Upper lobe of right lung (tissue), 1 donor: ENCODE results near the gene MAP7D2. TPM values are rescaled to one million over a fixed set of nuclear protein-coding genes. Genes with fewer than 3 reads are reported as not detected.

ENCODE experiments used
- ATAC-seq: fragments of 200-7000 bp; cut with Tn5 transposase; one replicate; pipeline ENCODE4 v1.9.1; 2020; ENCODE audit warnings: mild to moderate bottlenecking, moderate library complexity
- DNase-seq: peaks from one replicate; pipeline ENCODE4 v3.0.0-alpha.2; 2020
- H3K27ac ChIP-seq: fragments of 200-600 bp; one replicate; pipeline ENCODE4 v1.8.0; 2022
- H3K27me3 ChIP-seq: fragments of 200-600 bp; one replicate; pipeline ENCODE4 v1.8.0; 2022; ENCODE audit warnings: mild to moderate bottlenecking
- H3K36me3 ChIP-seq: fragments of 200-600 bp; one replicate; pipeline ENCODE4 v1.8.0; 2022
- H3K4me1 ChIP-seq: fragments of 200-600 bp; one replicate; pipeline ENCODE4 v1.8.0; 2022
- H3K4me3 ChIP-seq: fragments of 200-600 bp; one replicate; pipeline ENCODE4 v1.8.0; 2022; ENCODE audit warnings: mild to moderate bottlenecking
- H3K9me3 ChIP-seq: fragments of 200-600 bp; one replicate; pipeline ENCODE4 v1.8.0; 2022
- CTCF ChIP-seq: fragments of 200-600 bp; IDR thresholded peaks from one replicate; pipeline ENCODE4 v1.8.0; 2022; ENCODE audit warnings: antibody characterized with exemption
- intact Hi-C: fragments of 100-400 bp; cut with DNase I; formaldehyde crosslinking; loops from one replicate; pipeline ENCODE4 v1.11.0; 2022
- total RNA-seq: library from RNA; stranded (reverse); fragmentation: NEBNext Ultra II Directional; extraction: Animal tissue kit (Norgen Biotek cat#: 25700); gene quantifications from one replicate; pipeline ENCODE4 v1.2.1, GENCODE V29; 2021
- donor health status: DM: no; HTN: yes; CAD: no; lungs with severe emphysema.

MAP7D2 gene
- total RNA-seq, 1 donor from 2014 or later: 0.26 TPM

DNA sequence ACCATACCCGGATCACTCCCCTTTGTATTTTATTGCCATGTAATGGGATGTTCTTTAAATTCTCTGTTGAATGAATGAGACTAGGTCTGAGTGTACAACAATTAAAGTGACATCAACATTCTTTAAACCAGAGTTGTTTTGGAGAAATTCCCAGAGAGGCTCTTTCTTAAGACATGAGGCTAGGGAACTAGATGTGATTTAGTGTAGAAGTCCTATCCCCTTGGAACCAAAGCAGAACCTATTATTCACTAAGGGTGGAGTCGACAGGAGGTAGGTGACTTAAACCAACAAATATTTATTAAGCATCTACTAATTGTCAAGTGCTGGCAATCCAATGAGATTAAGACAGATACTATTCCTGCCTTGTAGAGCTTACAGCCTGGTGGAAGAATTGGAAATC lies 23.3 kb upstream of the MAP7D2 start:
- no peak for TF ChIP-seq CTCF
- Histone ChIP-seq H3K36me3 (peaks cover 19% of the 10 kb centered on the region), H3K4me3 (peak overlapping the region; percentile 68), H3K27ac (no peak overlapping the region), H3K4me1 (peaks cover 9% of the 10 kb centered on the region), H3K9me3 (no peaks in the 10 kb centered on the region), H3K27me3 (no peaks in the 10 kb centered on the region)
- DNase-seq (no peak), ATAC-seq (no peak)
- intact Hi-C loops: no loop called here

- H3K36me3 ChIP-seq: peaks cover 58% of the 10 kb centered on the region
- no peak for TF ChIP-seq CTCF
Observed at GRCh38 chrX:20135944-20136343, 19.2 kb upstream of the MAP7D2 start.

GRCh38 chrX:20132666-20133065 lies 16.0 kb upstream of the MAP7D2 start:
- Histone ChIP-seq H3K36me3 (peaks cover 72% of the 10 kb centered on the region), H3K4me1 (no peaks in the 10 kb centered on the region), H3K9me3 (no peaks in the 10 kb centered on the region), H3K4me3 (no peak overlapping the region), H3K27ac (no peak overlapping the region), H3K27me3 (no peaks in the 10 kb centered on the region)
- no peak for TF ChIP-seq CTCF
- ATAC-seq (no peak), DNase-seq (no peak)
- intact Hi-C loops: no loop called here

More at GRCh38 chrX:20135944-20136343, 19.2 kb upstream of the MAP7D2 start:
- H3K27me3 ChIP-seq: no peaks in the 10 kb centered on the region
- DNase-seq (no peak), ATAC-seq (no peak)
- H3K27ac ChIP-seq: no peak overlapping the region
- H3K4me1 ChIP-seq: peaks cover 9% of the 10 kb centered on the region
- no peak overlapping the region for H3K4me3 ChIP-seq
- H3K9me3 ChIP-seq: no peaks in the 10 kb centered on the region
- intact Hi-C loops: no loop called here

DNA sequence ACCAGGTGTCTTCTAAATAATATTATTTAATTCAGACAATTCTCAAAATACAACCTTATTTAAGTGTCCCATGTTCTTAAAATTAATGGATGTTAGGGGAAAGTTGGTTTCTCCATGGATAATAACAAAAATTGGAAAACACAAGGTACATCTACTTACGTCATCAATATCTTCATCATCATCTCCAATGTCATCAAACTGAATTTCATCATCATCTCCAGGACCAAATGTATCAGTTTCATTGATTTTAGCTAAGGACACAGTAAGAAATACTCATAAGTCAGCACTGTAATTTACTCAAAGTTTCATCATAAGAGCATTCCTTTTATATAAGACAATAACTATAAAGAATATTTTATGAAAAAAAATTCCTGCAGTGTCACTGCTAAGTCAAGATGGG lies 13.7 kb upstream of the MAP7D2 start:
- peaks cover 57% of the 10 kb centered on the region for H3K36me3 ChIP-seq
- intact Hi-C loops: no loop called here
- no peak for TF ChIP-seq CTCF

DNA sequence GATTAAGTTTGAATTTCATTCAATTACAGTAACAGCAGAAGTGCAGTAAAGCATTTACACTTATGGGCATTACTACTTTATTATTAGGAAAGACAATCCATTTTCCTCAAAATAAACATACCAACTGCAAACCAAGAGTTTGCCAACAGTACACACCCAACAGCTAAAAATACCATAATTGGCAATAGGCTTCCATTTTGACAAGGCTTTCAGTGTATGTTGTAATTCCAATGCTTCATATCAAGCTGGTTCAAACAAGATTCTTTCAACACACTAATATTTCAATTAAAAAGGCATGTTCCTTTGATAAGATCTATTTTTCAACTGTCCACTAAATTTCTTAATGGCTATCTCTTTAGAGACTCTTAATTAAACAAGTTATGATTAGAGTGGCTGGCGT lies 12.8 kb upstream of the MAP7D2 start:
- no peak for TF ChIP-seq CTCF
- H3K27ac ChIP-seq: no peak overlapping the region
- H3K4me1 ChIP-seq: no peaks in the 10 kb centered on the region
- H3K27me3 ChIP-seq: no peaks in the 10 kb centered on the region
- no peak overlapping the region for H3K4me3 ChIP-seq
- DNase-seq (no peak), ATAC-seq (no peak)
- H3K36me3 ChIP-seq: peaks cover 50% of the 10 kb centered on the region
- H3K9me3 ChIP-seq: no peaks in the 10 kb centered on the region
- intact Hi-C loops: no loop called here

More for the DNA sequence above, 13.7 kb upstream of the MAP7D2 start:
- H3K4me3 ChIP-seq: no peak overlapping the region
- H3K27me3 ChIP-seq: no peaks in the 10 kb centered on the region
- no peak overlapping the region for H3K27ac ChIP-seq
- H3K4me1 ChIP-seq: no peaks in the 10 kb centered on the region
- DNase-seq (no peak), ATAC-seq (no peak)
- H3K9me3 ChIP-seq: no peaks in the 10 kb centered on the region

DNA sequence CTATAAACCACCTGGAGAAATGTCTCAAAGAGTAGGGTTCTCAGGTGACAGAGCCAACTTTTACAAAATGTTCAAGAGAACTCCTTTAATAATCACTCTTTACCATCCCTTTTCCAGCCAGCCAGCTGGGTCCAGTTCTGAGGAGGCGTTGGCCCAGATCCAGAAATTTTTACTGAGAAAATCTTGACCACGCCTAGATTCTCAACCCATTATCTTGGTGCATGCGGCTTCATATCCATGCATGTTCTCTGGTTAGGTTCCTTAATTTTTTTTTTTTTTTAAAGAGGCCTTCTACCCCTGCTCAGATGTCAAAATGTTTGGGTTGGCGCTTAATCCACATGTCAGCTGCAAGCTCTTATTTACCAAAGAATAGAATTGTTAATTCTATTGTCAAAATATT lies 12.0 kb upstream of the MAP7D2 start:
- ATAC-seq: no peak
- no peak for TF ChIP-seq CTCF
- Histone ChIP-seq H3K36me3 (peaks cover 41% of the 10 kb centered on the region), H3K27ac (no peak overlapping the region), H3K4me3 (no peak overlapping the region), H3K27me3 (no peaks in the 10 kb centered on the region), H3K9me3 (no peaks in the 10 kb centered on the region), H3K4me1 (no peaks in the 10 kb centered on the region)
- no peak for DNase-seq
- intact Hi-C loops: no loop called here
